ENCODE results near the gene TSEN54. TPM values are rescaled to one million over a fixed set of nuclear protein-coding genes. Genes with fewer than 3 reads are reported as not detected.

The TSEN54 gene
- total and polyA plus RNA-seq, 12 donors = 17.9 to 67.8 (median 26.4) TPM

- Histone ChIP-seq H3K9me3 (replicated peaks in 1 of 3) (no peaks in the 10 kb centered on the region), H3K27ac (peak overlapping the region in 1 of 5 donors; percentile 85), H3K36me3 (replicated peaks in 1 of 2) (no peaks in the 10 kb centered on the region), H3K4me3 (no peak overlapping the region), H3K4me1 (replicated peaks in 1 of 2) (no peaks in the 10 kb centered on the region), H3K27me3 (no peaks in the 10 kb centered on the region)
- no peak for TF ChIP-seq POLR2A (IDR thresholded peaks at IDR 0.05)
- no peak for TF ChIP-seq CTCF (IDR thresholded peaks at IDR 0.05)
- no peak for DNase-seq
- WGBS, 4 donors = 91 to 99% (median 96%) methylated on average over 7 to 16 of the region's 16 CpGs
- intact Hi-C loops (cut with DNase I) = no loop called here
Measured at GRCh38 chr17:75571885-75572215, 55.5 kb downstream of the TSEN54 start.

- intact Hi-C loops (cut with DNase I) = no loop called here
- no peaks in the 10 kb centered on the region for H3K4me1 ChIP-seq (replicated peaks in 1 of 2)
- no peak for DNase-seq
- 91 to 96% (median 95%) methylated on average over 22 to 39 of the region's 39 CpGs for WGBS, 4 donors
- H3K9me3 ChIP-seq (replicated peaks in 1 of 3) = no peaks in the 10 kb centered on the region
- no peak for TF ChIP-seq CTCF (IDR thresholded peaks at IDR 0.05)
- no peak for TF ChIP-seq POLR2A (IDR thresholded peaks at IDR 0.05)
- no peak overlapping the region for H3K27ac ChIP-seq
- H3K36me3 ChIP-seq (replicated peaks in 1 of 2) = no peaks in the 10 kb centered on the region
- H3K4me3 ChIP-seq = no peak overlapping the region
- H3K27me3 ChIP-seq = no peaks in the 10 kb centered on the region
Measured at GRCh38 chr17:75572713-75573539, 56.6 kb downstream of the TSEN54 start.

- no peak overlapping the region for H3K27ac ChIP-seq
- H3K27me3 ChIP-seq = no peaks in the 10 kb centered on the region
- 82 to 94% (median 93%) methylated on average over 4 to 16 of the region's 16 CpGs; no CpG with 5 or more reads in 1 of the 4 donors for WGBS, 4 donors
- no peaks in the 10 kb centered on the region for H3K9me3 ChIP-seq (replicated peaks in 1 of 3)
- TF ChIP-seq CTCF (IDR thresholded peaks at IDR 0.05) (no peak), POLR2A (IDR thresholded peaks at IDR 0.05) (no peak)
- DNase-seq = no peak
- intact Hi-C loops (cut with DNase I) = no loop called here
- H3K4me3 ChIP-seq = no peak overlapping the region
- H3K36me3 ChIP-seq (replicated peaks in 1 of 2) = no peaks in the 10 kb centered on the region
- H3K4me1 ChIP-seq (replicated peaks in 1 of 2) = peaks cover 0 to 1% of the 10 kb centered on the region in 2 donors
Measured at GRCh38 chr17:75573540-75573957, 57.2 kb downstream of the TSEN54 start.

GRCh38 chr17:75573994-75574393 is 57.7 kb downstream of the TSEN54 start:
- intact Hi-C loops (cut with DNase I) = no loop called here
- Histone ChIP-seq H3K27ac (no peak overlapping the region), H3K27me3 (no peaks in the 10 kb centered on the region), H3K4me1 (replicated peaks in 1 of 2) (peaks cover 0 to 6% of the 10 kb centered on the region in 2 donors), H3K4me3 (no peak overlapping the region), H3K9me3 (replicated peaks in 1 of 3) (no peaks in the 10 kb centered on the region), H3K36me3 (replicated peaks in 1 of 2) (no peaks in the 10 kb centered on the region)
- TF ChIP-seq POLR2A (IDR thresholded peaks at IDR 0.05) = no peak
- TF ChIP-seq CTCF (IDR thresholded peaks at IDR 0.05) = no peak
- no peak for DNase-seq
- 92 to 98% (median 95%) methylated on average over 9 to 13 of the region's 13 CpGs for WGBS, 4 donors

Small RNAs within 50 kb of the gene (microRNA-seq; reads per million reads assigned to microRNA genes)
- gene MIR6785 = 0.45 to 1.5 (median 1.1) reads per million in 3 donors

Other genes starting within 250 kb of the TSEN54 start
- 10 to 100 TPM in 8 of 9 donors, 1 to 10 TPM in 1; 9.2 to 53.0 (median 29.0) TPM for gene MIF4GD, start 245.3 kb upstream of the TSEN54 start, total RNA-seq
- 10 to 100 TPM; 10.7 to 15.1 (median 14.8) TPM for gene MIF4GD, start 245.3 kb upstream of the TSEN54 start, polyA plus RNA-seq
- gene SLC25A19, start 227.1 kb upstream of the TSEN54 start, total RNA-seq = 10 to 100 TPM; 15.8 to 63.9 (median 24.9) TPM
- 10 to 100 TPM; 23.6 to 38.4 (median 32.7) TPM for gene SLC25A19, start 227.1 kb upstream of the TSEN54 start, polyA plus RNA-seq
- gene GRB2, start 110.8 kb upstream of the TSEN54 start, total RNA-seq = 100 to 1,000 TPM in 8 of 9 donors, 10 to 100 TPM in 1; 84.4 to 374 (median 117) TPM
- 100 to 1,000 TPM in 1 of 3 donors, 10 to 100 TPM in 2; 36.0 to 131 (median 36.1) TPM for gene GRB2, start 110.8 kb upstream of the TSEN54 start, polyA plus RNA-seq
- 100 to 1,000 TPM in 8 of 9 donors, 10 to 100 TPM in 1; 65.2 to 245 (median 169) TPM for gene TMEM94, start 59.9 kb upstream of the TSEN54 start, total RNA-seq
- 100 to 1,000 TPM; 132 to 186 (median 134) TPM for gene TMEM94, start 59.9 kb upstream of the TSEN54 start, polyA plus RNA-seq
- gene CASKIN2, start 991 bp upstream of the TSEN54 start, total RNA-seq = 10 to 100 TPM; 12.9 to 90.8 (median 35.6) TPM
- gene CASKIN2, start 991 bp upstream of the TSEN54 start, polyA plus RNA-seq = 10 to 100 TPM; 10.1 to 43.2 (median 28.3) TPM
- gene LLGL2, start 9.2 kb downstream of the TSEN54 start, total RNA-seq = 10 to 100 TPM in 7 of 9 donors, 1 to 10 TPM in 2; 8.9 to 40.5 (median 23.4) TPM
- 10 to 100 TPM in 2 of 3 donors, 1 to 10 TPM in 1; 1.2 to 90.3 (median 51.4) TPM for gene LLGL2, start 9.2 kb downstream of the TSEN54 start, polyA plus RNA-seq
- 100 to 1,000 TPM in 1 of 9 donors, 10 to 100 TPM in 8; 20.2 to 128 (median 46.9) TPM for gene MYO15B, start 71.3 kb downstream of the TSEN54 start, total RNA-seq
- gene MYO15B, start 71.3 kb downstream of the TSEN54 start, polyA plus RNA-seq = 100 to 1,000 TPM in 2 of 3 donors, 1 to 10 TPM in 1; 6.2 to 455 (median 157) TPM
- 1 to 10 TPM in 1 of 9 donors, under 1 TPM in 4, not detected in 4; 0.17 to 1.1 (median 0.55) TPM for gene SMIM5, start 116.9 kb downstream of the TSEN54 start, total RNA-seq
- gene SMIM5, start 116.9 kb downstream of the TSEN54 start, polyA plus RNA-seq = 1 to 10 TPM in 2 of 3 donors, under 1 TPM in 1; 0.13 to 2.6 (median 1.7) TPM
- gene RECQL5, start 150.6 kb downstream of the TSEN54 start, total RNA-seq = 10 to 100 TPM; 13.9 to 49.6 (median 29.5) TPM
- gene RECQL5, start 150.6 kb downstream of the TSEN54 start, polyA plus RNA-seq = 100 to 1,000 TPM in 1 of 3 donors, 10 to 100 TPM in 2; 11.2 to 188 (median 64.9) TPM
- 100 to 1,000 TPM in 1 of 9 donors, 10 to 100 TPM in 8; 45.3 to 100 (median 64.3) TPM for gene SAP30BP, start 150.8 kb downstream of the TSEN54 start, total RNA-seq
- gene SAP30BP, start 150.8 kb downstream of the TSEN54 start, polyA plus RNA-seq = 100 to 1,000 TPM in 2 of 3 donors, 10 to 100 TPM in 1; 73.4 to 130 (median 121) TPM
- 1 to 10 TPM in 8 of 9 donors, under 1 TPM in 1; 1.00 to 9.4 (median 5.6) TPM for gene ITGB4, start 204.9 kb downstream of the TSEN54 start, total RNA-seq
- gene ITGB4, start 204.9 kb downstream of the TSEN54 start, polyA plus RNA-seq = 10 to 100 TPM in 2 of 3 donors, 1 to 10 TPM in 1; 1.0 to 12.5 (median 12.1) TPM
- gene GALK1, start 248.7 kb downstream of the TSEN54 start, total RNA-seq = 10 to 100 TPM; 13.9 to 47.3 (median 24.7) TPM
- gene GALK1, start 248.7 kb downstream of the TSEN54 start, polyA plus RNA-seq = 10 to 100 TPM in 2 of 3 donors, 1 to 10 TPM in 1; 1.4 to 39.1 (median 37.2) TPM